NCI-H774 (cell line): ENCODE results near the gene HAUS2.
"Not testable (repeated sequence)": the region's sequence is repeated elsewhere in the genome, so short reads cannot be mapped to it uniquely, and the experiment has no call there.

Experiments used
- DNase-seq: peaks from one replicate; lab custom pipeline; 2025; lab: John Stamatoyannopoulos, UW

HAUS2 gene

GRCh38 chr15:42576040-42576594 lies 27.5 kb downstream of the HAUS2 start:
- no peak for DNase-seq

GRCh38 chr15:42576776-42577175 lies 28.1 kb downstream of the HAUS2 start:
- DNase-seq, result no peak

GRCh38 chr15:42577514-42578031 lies 28.9 kb downstream of the HAUS2 start:
- no peak for DNase-seq

DNA sequence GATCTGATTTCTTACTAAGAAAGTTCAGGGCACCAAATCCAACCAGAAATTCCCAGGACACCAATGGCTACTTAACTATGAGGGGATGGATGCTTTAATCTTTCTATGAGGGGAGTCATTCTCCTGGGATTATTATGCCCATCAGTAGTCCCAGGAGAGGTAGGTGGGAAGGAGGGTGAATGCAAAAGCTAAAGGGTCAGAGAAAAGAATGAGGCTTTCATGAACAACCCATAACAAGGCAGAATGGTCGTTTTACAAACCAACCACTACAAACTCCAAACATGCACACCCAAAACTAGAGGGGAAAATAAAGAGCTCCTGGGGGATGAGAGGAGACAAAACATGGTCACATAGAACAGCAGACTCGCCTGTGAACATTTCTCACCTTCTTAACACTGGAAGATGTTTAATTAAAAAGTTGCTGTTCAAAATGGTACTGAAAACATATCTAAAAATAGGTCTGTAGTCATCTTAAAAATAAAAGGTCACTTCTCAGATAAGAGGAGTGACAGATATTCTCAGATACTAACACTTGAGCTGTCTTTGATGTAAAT lies 30.4 kb downstream of the HAUS2 start:
- DNase-seq, result no peak

- DNase-seq, result peak; percentile 81
These were observed 32.7 kb downstream of the HAUS2 start for GRCh38 chr15:42581272-42581730.

DNA sequence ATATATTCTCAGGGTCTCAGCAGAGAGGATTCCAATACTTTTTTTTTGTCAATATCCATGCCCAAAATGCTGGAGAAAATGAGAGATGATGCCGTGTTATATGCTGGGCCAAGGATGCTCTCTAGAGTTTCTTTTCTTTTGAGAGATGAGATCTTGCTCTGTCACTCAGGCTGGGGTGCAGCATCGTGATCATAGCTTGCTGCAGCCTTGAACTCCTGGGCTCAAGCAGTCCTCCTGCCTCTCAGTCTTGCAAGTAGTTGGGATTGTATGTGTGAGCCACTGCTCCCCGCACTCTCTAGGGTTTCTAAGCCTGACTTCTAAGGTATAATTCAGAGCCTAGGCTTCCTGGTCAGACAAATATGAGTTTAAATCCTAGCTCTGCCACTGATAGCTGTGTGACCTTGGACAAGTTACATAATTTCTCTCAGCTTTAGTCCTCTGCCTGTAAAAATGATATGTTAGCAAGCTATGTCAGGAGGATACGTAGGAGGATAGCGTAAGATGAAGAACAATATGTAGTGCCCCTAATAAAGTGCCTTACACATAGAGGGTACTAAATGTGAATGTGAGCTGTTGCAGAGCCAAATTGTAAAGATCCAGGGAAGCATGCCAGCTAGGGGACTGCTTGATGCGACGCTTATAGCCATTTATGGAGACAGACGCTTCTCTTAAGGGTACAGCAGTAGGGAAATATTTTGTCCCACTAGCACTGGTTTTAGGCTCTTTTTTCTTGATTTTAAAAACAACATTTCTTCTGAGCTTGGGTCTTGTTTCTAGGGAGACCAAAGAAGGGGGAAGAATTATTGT lies 34.1 kb downstream of the HAUS2 start:
- DNase-seq, result no peak

DNA sequence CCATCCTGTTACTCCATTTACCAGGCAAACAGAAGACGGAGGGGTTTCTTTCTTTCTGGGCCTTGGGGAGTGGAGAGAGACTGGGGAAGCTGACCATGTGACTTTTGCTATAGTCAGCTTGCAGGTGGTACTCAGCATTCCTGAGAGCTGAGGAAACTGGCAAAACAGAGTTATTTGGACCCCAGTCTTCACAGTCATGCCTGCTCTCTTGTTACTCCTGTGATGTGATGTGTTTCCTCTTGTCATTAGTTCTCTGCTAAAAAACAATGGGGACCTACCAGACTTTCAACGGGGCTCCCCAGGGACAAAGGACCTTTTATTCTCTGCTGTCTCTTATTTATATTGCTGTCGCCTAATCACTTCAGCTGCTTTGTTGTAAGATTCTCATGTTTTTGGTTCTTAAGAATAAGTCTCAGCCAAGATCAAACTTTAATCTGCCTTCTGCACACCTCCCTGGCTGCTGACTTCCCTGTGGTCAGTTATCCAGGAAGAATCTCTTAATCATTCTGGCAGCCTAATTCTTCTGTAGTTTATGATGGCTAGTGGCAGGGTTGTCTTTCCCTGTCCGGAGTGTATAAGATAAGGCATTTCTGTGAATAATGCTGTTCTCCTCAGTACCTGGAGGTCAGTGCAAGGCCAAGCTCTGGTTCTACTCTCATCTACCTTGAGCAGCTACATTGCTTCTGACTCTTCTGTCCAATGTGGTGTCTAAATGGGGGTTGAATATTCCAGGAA lies 35.6 kb downstream of the HAUS2 start:
- no peak for DNase-seq

DNA sequence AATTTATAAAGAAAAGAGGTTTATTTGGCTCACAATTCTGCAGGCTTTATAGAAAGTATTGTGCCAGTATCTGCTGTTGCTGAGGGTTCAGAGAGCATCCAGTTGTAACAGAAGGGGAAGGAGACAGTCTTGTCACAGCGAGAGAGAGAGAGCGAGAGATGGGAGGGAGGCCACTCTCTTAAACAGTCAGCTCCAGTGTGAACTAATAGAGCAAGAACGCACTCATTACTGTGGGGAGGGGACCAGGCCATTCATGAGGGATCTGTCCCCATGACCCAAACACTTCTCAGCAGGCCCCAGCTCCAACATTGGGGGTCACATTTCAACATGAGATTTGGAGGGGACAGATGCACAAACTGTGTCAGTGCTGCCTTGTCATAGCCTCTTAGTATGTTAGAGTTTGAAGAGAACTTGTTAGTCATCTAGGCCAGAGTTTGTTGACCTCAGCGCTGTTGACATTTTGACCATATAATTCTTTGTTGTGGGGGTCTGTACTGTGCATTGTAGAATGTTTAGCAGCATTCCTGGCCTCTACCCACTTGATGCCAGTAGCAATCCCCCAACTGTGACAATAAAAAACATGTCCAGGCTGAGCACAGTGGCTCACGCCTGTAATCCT lies 42.1 kb downstream of the HAUS2 start:
- no peak for DNase-seq

GRCh38 chr15:42591238-42591934 lies 42.7 kb downstream of the HAUS2 start:
- no peak for DNase-seq

GRCh38 chr15:42592716-42593115 lies 44.1 kb downstream of the HAUS2 start:
- DNase-seq, result no peak

DNA sequence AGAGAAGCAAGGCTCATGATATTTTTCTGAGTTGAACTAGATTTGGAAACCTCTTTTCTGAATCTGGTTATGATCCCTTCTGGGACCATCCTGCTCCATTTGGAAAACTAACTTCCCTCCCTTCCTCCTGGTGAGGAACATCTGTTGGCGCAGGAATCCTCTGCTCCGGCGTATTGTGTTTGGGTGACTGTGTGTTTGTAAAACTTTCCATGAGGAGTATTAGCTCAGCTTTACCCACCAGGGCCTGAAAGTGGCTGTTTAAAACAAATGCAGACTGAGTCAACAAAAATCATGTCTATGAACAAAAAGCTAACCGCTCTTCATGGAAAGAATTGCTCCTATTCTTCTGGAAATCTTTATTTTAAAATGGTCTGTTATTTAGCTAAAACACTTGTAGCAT lies 44.5 kb downstream of the HAUS2 start:
- DNase-seq, result peak; percentile 2

DNA sequence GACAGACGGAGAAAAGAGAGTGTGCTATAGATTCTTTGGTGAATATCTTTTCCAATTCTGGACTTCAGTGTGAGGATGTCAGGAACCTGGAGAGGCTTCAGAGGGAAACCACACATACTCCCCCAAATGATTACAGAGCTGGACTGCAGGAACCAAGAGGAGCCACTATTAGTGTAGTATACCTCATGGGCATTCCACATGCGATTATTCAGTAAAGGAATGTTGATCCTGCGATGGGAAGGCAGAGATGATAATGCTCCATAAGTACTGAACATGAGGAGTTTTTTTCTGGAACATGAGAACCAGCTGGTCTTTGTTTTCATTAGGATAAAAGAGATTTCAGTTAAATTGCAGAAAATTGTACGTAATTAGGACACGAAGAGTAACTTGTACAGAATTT lies 45.5 kb downstream of the HAUS2 start:
- no peak for DNase-seq

DNA sequence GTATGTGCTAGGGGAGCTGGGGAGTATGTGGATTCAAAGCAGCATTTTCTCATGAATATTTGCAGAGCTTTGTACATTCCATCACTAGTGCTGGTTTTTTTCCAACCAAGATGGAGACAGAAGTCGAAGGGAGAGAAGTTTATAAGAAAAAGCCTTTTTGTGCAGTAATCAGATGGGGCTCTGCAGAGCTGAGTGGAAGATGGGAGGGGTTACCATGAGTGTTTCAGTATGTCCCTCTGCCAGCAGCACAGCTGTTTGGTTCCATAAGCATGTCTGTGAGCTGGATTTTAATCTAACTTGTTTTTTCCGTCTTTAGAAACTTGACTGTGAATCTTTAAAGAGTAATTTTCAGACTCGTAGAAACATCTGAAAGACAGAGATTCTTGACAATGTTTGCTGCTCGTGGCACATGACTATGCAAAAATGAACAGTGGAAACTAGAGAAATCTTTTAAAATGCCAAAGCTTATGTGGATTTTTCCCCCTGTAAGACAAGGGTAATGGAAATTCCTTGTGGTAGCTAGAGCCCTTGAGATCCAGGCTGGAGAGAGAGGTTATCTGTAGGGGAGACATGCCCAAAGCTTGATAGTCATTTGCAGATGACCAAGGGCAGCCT lies 47.1 kb downstream of the HAUS2 start:
- DNase-seq, result no peak

GRCh38 chr15:42601316-42601715 lies 52.7 kb downstream of the HAUS2 start:
- DNase-seq, result not testable (repeated sequence)

DNA sequence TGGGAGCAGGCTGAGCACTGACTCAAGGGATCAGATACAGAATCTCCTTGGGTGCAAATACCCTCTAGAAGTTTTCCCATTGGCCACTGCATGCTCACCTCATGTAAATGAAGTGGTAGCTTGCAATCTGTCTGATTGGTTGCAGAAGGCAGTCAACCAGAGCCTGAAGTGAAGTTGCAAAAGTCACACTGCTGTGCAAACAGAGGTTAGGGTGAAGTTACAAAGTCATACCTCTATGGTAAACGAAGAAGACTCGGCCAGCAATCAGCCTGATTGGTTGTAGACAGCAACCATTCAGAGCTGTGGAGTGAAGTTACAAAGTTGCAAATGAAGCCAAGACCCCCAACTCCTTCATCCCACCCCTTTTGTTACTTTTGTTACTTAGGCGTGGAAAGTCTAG lies 53.9 kb downstream of the HAUS2 start:
- no peak for DNase-seq

- no peak for DNase-seq
These were observed 55.3 kb downstream of the HAUS2 start for GRCh38 chr15:42603978-42604377.

- no peak for DNase-seq
These were observed 56.5 kb downstream of the HAUS2 start for GRCh38 chr15:42604894-42605744.

GRCh38 chr15:42605796-42606195 lies 57.2 kb downstream of the HAUS2 start:
- no peak for DNase-seq

GRCh38 chr15:42608110-42608531 lies 59.5 kb downstream of the HAUS2 start:
- no peak for DNase-seq
